ENCODE data around the gene HABP4. TPM values are rescaled to one million over a fixed set of nuclear protein-coding genes. Genes with fewer than 3 reads are reported as not detected.
A peak's percentile ranks its signal among the peaks of the same experiment; 100 is the strongest.

The HABP4 gene
- total and polyA plus RNA-seq, 9 of the 15 experiments (the other 6 are each of a cell fraction or from before 2014, with no cell fraction given) = 0.38 to 2.4 (median 1.9) TPM

- no peak overlapping the region for H2AFZ ChIP-seq (ENCODE audit: low read depth, low read length)
- no peaks in the 10 kb centered on the region for H3K9me3 ChIP-seq (replicated peaks; ENCODE audit: control insufficient read depth, insufficient read depth, low read depth, low read length)
- H3K9ac ChIP-seq (ENCODE audit: insufficient read depth in 1 of 2, low read depth in 2 of 2, low read length in 2 of 2) = no peak overlapping the region
- FAIRE-seq = no peak
- no peaks in the 10 kb centered on the region for H3K4me1 ChIP-seq (replicated peaks in 1 of 2; ENCODE audit: control insufficient read depth in 2 of 2, insufficient read depth in 2 of 2, low read length in 2 of 2)
- H3K4me2 ChIP-seq (ENCODE audit: insufficient read depth, low read length) = no peak overlapping the region
- H3K36me3 ChIP-seq (ENCODE audit: control insufficient read depth, insufficient read depth, low read length) = no peaks in the 10 kb centered on the region
- ChIA-PET CTCF (ENCODE audit: low intra/inter-chr PET ratio) (interaction anchor here (0.7 kb wide), 1 partner anchor 197 kb away, joined by 3 read pairs; no protein-coding TSS in a partner anchor), POLR2A (interaction anchor here (0.6 to 1.3 kb wide), 2 partner anchors 13 to 122 kb away, joined by 3 to 5 read pairs; no protein-coding TSS in a partner anchor)
- intact Hi-C loops (cut with micrococcal nuclease) = no loop called here
- H3K27ac ChIP-seq (ENCODE audit: extremely low read depth, low read depth, low read length) = no peak overlapping the region
- 33% methylated on average over 7 of the region's 7 CpGs for WGBS (ENCODE audit: insufficient coverage, low coverage, missing lambda C conversion rate)
- no TSS peak for BruUV-seq (replicated peaks)
- H3K4me3 ChIP-seq = no peak overlapping the region
- ATAC-seq = no peak
- DNase-seq (ENCODE audit: extremely low read depth in 1 of 4, low spot score in 3 of 4) = no peak
- 0 out of 2 replicates have a peak, but pooled peaks have one; percentile 10 for TF ChIP-seq NFIX (CRISPR knock-in tag; IDR thresholded peaks at IDR 0.05; ENCODE audit: low read depth)
- no peak for TF ChIP-seq HMG20B (CRISPR knock-in tag; IDR thresholded peaks at IDR 0.05)
- no peak for TF ChIP-seq MGA (IDR thresholded peaks at IDR 0.05)
- TF ChIP-seq NFIC (IDR thresholded peaks at IDR 0.05) = peak; percentile 76
- TF ChIP-seq ZNF217 (CRISPR knock-in tag; IDR thresholded peaks at IDR 0.05) = no peak
- no peak for TF ChIP-seq THRB (CRISPR knock-in tag; conservative IDR thresholded peaks at IDR 0.05)
- in situ Hi-C loops (cut with MboI) = no loop called here
- no peaks in the 10 kb centered on the region for H4K20me1 ChIP-seq (replicated peaks; ENCODE audit: control insufficient read depth, insufficient read depth, low read length)
- H3K9me1 ChIP-seq (ENCODE audit: control insufficient read depth, insufficient read depth, low read length) = no peaks in the 10 kb centered on the region
- H3K27me3 ChIP-seq (ENCODE audit: control insufficient read depth in 2 of 2, insufficient read depth in 2 of 2, low read length in 2 of 2) = no peaks in the 10 kb centered on the region
- no peaks in the 10 kb centered on the region for H3K79me2 ChIP-seq (ENCODE audit: control insufficient read depth, insufficient read depth, low read length)
These were observed 74.1 kb downstream of the HABP4 start for GRCh38 chr9:96524045-96524444.
